Stimulated activated CD8-positive, alpha-beta memory T cell treated with anti-CD3 and anti-CD28 coated beads, Interleukin-7, amount 100 ng/mL, for 24 hours (primary cell): ENCODE data around the gene CFAP97D2.

Source experiments
- DNase-seq: peaks from one replicate; pipeline ENCODE4 v3.0.0-alpha.2; 2020; ENCODE audit warnings: low read depth

CFAP97D2 gene

DNA sequence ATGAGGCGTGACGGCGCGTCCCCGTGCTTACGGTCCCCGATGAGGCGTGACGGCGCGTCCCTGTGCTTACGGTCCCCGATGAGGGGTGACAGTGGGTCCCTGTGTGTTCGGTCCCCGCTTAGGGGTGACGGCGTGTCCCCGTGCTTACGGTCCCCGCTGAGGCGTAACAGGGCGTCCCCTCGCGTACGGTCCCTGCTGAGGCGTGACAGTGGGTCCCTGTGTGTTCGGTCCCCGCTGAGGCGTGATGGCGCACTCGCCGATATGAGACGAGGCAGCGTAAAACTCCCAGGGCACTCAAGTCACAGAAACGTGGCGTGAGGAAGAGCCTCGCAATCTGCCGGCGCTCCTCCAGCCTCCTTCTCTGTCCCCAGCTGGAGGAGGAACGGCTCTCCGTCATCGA is 20.9 kb downstream of the CFAP97D2 start:
- DNase-seq: no peak

DNA sequence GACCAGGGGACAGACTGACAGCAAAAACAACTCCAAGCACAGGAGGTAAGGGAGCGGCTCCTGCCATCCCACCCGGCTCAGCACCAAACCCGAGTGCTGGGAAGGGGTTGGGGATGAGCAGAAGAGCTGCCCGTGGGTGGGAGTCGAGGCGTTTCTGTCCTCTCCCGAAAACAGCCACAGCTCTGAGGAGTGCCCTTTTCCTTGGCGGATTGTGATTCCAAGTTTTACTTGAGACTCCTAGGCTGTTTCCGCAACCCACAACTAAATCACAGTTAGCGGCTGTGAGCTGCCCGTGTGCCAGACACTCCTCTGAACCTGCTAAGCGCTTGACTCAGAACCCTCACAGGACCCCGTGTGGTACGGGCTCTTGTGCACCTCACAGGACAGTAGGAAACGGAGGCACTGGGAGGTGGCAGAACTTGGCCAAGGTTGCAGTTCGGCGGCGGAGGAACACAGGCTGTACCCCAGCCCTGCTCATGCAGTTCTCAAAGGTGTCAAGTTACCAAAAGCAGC is 21.4 kb downstream of the CFAP97D2 start:
- DNase-seq: no peak

DNA sequence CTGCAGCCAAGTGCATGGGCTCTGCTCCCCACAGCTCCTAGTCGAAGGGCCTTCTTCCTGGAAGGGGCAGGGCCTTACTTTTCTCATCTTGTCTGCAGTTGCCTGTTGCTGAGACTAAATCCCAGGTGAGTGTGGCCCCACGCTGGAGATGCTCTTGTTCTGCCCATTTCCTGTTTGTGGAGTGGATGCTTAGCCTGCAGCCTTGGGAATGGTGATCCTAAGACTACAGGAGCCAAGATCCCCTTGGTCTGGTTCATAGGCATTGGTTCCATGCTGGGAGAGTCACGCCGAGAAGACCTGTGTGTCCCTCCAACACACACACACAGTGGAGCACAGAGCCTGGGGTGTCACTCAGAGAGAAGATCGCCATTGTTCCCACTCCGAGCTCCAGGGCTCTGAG is 23.5 kb downstream of the CFAP97D2 start:
- no peak for DNase-seq

DNA sequence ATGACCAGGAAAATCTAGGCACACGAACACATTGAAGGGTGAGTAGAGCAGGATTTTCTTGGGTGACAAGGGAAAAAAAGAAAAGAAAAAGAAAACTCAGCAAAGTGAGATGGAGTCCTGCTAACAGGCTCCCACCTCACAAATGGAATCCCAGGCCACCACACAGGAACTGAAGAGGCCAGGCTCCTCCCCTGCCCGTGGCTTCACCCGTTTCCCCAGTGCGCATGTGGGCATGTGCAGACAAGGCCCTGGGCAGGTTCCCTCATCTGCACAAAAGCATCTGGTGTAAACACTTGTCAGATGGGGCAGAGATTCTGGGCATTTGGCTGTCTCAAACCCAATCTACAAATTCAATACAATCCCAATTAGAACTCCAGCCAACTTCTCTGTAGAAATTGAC is 24.5 kb downstream of the CFAP97D2 start:
- no peak for DNase-seq

DNA sequence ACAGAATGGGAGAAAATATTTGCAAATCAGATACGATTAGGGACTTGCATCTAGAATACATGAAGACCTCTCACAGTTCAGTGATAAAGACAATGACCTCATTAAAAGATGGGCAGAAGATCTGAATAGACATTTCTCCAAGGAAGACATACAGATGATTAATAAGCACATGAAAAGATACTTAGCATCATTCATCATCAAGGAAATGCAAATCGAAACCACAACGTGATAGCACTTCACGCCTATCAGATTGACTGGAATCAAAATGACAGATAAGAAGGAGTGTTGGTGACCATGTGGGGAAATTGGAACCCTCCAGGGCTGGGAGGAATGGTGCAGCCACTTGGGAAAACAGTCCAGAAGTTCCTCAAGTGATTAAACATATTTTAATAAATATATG is 25.8 kb downstream of the CFAP97D2 start:
- DNase-seq: no peak

DNA sequence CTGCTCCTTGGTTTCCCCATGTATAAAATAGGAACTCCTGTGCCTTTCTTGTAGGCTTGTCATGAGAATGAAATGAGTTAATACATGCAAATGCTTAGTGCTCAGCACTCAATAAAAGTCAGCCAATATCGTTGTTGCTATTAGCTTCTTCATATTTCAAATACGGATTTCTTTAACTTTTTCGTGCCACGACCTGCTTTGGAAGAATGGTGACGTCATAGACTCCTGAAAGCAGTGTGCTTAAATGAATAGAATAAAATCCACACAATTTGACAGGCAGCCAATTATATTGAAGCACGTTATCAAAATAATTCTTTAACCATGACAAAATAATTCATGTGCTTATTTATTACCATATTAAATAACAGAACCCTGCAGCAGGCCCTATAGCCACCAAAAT is 29.1 kb downstream of the CFAP97D2 start:
- no peak for DNase-seq

DNA sequence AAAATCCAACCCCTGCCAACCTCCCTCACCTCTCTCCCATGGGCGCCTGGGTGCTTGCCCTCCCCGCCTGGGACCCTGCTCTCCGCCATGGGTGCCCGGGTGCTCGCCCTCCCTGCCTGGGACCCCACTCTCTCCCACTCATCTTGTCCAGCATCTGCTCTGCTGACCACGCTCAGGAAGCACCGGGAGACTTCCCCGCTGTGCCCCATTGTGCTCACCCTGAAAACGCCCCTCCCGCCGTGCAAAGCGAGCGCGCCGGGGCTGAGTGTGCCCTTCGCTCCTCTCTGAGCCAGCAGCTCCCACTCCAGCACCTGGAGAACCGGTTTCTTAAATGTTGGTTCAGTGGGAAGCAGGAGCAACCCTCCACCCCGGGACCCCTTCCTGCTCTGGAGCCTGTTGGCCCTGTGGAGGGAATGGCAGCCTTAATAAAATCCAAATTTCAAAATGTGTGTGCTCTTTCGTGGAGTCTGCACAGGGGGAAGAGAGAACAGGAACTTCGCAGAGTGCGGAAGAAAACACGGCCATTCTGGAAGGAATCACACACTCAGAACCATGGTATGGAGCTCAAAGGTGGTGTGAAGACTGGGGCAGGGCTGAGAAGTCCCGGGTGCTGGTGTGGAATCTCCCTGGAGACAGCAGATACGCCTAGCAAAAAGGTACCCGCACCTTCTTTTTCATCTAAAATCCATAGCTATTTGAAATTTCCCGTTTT is 32.5 kb downstream of the CFAP97D2 start:
- no peak for DNase-seq

DNA sequence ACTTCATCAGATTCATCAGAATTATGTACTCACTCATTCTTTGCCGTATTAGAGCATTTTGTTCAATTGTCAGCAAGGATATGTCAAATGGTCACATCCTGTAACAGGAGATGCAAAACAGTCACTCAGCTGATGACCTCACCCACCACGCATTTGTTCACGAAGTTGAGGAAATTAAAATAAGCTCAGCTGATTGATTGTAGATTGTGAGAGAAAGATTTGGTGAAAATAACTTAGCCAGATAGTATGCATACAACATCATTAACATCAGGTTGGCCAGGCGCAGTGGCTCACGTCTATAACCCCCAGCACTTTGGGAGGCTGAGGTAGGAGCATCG is 33.1 kb downstream of the CFAP97D2 start:
- no peak for DNase-seq

DNA sequence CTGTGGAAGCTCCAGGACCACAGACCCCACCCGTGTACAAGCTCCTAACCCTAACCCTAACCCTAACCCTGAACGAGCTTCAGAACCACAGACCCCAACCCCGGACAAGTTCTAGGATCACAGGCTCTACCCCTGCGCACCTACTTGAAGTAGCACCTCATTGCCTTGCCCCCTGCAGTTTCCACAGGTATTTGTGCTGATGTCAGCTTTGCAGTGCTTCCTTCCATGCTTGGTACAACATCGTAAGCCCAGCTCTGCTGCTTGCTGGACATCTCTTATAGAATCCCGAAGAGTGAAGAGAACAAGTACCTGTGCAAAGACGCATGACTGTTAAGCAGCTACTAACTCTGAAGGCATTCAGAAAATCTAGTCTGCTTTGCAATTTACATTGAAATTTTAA is 34.9 kb downstream of the CFAP97D2 start:
- DNase-seq: no peak

DNA sequence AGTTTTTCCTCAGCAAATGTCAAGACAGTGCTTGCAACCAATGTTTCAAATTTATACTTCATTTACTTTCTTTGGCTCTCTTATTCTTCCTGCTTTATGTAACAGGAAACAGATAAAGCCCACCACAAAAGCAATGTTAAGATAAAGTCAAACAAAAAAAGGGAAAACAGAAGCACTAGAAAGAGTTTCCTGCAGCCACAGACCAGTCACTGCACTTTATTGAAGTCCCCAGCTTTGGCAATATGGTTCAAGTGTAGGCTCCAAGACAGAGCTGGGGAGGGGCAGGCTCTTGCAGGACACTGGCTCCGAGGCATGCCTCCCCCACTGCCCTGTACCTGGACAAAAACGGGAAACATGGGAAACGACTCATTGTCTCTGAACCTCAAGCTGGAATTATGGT is 40.3 kb downstream of the CFAP97D2 start:
- DNase-seq: no peak

DNA sequence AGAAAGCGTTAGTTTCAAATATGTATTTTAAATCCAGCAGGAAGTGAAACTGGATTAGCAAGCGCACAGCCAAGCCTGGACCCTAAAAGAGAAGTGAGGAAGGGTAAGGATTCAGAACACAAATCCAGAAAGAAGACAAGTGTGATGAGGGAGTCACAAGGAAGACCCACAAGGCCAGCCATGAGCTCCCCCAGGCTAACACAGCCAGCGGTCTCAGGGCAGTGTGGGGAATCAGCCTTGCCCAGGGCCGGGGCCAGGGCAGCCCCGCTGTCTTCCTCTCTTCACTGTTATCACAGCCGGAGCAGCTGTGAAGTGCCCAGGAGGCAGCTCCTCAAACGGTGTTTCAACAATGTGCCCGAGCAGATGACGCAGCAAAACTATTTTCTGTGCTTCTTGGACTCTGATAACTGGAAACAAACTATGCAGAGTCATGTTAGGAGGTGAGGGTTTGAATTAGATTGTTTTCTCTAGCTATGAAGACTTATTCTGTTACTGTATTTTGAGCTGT is 43.5 kb downstream of the CFAP97D2 start:
- DNase-seq: no peak

DNA sequence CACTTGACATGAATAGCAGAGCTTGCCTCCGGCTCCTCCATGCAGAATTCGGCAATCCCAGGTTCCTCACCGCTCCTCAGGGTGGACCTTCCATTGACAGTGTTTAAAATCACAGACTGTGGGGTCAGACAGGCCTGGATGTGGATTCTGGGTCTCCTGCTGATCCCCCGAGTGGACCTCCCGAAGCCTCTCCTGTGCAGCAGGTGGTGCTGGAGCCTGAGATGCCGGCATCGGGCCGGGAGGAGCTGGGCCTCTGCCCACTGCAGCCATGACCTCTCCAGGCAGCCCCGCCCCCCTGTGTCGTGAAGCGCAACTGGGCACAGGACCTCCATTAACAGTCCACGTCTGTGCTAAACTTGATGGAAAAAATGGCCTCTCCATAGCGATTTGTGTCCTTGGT is 45.1 kb downstream of the CFAP97D2 start:
- DNase-seq: no peak

DNA sequence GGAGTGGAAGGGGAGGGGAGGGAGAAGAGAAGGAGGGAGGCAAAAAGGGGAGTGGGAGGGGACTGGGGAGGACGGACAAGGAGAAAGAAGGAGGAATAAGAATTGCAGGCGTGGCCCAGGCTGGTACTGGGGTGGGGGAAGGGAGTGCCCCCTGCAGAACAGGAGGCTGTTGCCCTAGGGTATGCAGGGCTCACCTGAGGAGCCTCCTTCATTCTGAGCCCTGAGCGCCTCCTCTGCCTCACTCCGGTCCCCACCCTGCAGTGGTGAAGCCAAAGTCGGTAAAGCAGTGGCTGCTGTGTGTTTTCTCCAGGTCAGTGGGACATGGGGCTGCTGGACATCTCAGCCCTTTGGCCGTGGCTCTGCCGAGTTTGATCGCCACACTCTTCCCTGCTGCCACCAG is 46.6 kb downstream of the CFAP97D2 start:
- DNase-seq: no peak

DNA sequence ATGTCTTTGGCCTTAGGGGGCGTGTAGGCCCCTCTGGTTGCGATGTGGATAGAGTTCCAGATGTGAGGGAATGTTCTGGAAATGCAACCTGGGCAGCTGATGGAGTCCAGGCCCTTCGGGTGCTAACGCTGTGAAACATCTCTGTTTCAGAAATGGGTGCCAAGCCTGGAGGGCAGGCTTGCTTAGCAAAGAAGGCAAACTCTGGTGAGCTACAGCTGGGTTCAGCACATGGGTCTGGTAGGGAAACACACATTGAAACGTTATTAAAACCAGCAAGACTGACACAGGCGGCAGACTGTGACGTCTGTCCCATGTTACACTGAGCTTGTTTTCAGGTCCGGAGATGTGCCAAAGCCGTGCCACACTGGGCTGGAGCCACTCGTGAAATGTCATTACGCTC is 47.0 kb downstream of the CFAP97D2 start:
- DNase-seq: no peak

DNA sequence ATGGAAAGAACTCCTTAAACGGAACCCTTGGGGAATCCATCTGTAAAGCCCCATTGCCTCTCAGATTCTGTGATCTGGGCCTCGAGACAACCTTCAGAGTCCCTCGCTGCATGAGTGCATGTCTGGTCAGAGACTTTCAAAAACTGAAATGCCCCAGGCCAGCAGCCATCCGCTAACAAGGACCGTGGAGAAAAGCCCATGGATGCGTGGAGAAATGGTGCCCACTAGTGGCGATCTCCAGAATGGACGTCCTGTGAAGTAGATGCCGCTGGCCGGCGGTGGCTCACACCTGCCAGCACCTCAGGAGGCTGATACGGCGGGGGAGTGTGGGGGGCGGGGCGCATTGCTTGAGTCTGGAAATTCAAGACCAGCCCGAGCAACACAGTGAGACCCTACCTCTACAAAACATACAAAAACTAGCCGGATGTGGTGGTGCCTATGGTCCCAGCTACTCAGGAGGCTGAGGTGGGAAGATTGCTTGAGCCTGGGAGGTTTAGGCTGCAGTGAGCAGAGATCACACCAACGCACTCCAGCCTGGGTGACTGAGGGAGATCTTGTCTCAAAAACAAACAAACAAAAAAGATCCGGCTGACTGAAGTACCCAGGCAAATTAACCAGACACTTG is 47.8 kb downstream of the CFAP97D2 start:
- peak; percentile 82 for DNase-seq

DNA sequence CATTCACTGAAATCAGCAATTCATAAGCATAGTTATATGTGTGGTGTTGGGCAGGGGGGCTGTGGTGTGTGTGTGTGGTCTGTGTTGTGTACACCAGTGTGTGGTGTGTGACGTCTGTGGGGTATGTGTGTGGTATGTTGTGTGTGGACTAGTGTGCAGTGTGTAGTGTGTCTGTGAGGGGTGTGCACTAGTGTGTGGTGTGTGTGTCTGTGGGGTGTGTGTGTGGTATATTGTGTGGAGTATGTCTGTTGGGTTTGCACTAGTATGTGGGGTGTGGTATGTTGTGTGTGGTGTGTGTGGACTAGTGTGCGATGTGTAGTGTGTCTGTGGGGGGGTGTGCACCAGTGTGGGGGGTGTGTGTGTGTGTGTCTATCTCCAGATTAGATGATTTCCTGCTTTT is 48.5 kb downstream of the CFAP97D2 start:
- DNase-seq: no peak

DNA sequence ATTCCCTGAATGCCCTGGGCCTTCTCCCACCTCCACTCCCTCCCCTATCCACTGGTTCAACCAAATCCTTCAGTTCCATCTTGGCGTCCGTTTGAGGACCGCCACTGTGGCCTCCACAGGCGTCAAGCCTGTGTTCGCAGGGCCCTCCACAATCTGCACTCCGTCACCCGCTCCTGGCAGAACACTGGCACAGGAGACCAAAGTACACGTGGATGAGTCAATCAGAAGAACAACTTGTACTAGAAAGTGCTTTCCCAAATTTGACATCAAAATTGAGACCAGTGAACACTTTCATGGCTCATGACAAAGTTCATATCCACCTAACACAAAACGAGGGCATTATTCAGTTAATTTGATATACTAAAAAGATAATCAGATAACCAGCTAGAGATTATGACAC is 49.1 kb downstream of the CFAP97D2 start:
- no peak for DNase-seq

DNA sequence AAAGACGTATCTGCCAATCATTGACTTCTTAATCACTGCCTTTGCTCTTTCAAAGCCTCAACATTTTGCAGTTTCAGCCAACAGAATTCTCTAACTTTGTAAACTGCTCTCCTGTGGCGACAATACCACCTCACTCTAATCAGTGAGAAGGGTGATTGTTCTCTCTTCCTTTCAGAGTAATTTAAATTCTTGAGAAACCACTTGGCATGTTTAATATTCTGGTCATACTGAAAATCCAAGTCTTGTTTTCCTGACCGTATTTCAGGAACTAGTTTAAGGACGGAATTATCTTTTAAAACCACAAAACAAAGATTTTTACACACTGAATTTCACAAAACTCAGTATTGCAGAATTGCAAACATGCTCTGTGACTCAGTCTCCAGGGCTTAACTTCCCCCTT is 50.4 kb downstream of the CFAP97D2 start:
- DNase-seq: no peak

DNA sequence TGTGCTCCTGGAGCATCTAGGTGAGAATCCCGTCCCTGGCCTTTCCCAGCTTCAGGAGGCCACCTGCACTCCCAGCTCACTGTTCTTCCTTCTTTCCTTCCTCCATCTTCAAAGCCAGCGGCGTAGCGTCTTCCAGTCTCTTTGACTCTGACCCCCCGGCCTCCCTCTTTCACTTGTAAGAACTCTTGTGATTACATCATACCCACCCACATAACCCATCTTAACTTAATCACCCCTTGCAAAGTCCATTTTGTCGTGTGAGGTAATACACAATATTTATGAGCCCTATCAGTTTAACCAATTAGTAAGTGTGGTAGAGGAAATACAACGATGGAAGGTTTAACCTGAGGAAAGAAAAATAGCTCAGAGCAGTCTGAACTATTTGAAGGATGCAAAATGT is 51.1 kb downstream of the CFAP97D2 start:
- no peak for DNase-seq

DNA sequence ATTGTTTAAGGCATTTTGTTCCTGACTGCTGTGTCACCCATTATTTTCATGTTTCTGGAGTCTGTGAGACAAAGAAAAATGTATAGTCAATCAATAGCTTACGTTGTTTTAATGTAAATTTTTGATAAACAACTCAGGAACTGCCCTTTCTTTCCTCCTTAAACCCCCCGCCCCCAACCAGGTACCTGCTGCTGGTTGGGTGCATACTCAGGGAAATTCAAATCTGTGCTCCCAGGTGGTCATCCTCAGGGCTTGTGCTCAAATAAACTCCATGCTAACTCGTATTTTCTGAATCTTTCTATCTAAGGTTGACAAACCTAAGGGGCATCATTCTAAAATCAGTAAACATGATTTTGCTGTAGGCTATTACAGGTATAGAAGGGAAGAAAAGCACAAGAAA is 51.5 kb downstream of the CFAP97D2 start:
- no peak for DNase-seq

DNA sequence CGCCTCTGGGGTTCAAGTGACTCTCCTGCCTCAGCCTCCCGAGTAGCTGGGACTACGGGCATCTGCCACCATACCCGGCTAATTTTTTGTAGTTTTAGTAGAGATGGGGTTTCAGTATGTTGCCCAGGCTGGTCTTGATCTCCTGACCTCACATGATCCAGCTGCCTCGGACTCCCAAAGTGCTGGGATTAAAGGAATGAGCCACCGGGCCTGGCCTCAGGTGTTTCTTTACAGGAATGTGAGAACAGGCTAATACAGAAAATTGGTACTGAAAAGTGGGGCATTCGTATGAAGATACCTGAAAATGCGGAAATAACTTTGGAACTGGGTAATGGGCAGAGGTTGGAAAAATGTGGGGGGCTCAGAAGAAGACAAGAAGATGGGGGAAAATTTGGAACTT is 52.8 kb downstream of the CFAP97D2 start:
- no peak for DNase-seq

DNA sequence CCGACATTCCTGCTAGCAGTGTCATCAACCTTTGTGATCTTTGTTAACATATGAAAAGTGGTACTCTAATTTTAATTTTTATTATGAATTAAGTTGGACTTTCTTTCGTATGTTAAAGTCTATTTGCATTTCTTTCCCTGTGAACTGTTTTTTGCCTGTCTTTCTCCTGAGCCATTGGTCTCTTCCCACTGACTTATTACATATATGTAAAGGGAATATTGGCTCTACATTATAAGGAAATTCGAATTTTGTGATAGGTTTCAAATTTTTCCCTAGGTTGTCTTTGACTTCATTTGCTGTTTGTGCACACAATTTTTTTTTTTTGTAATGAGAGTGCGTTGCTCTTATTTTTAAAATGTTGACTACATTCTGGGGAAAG is 55.2 kb downstream of the CFAP97D2 start:
- no peak for DNase-seq

DNA sequence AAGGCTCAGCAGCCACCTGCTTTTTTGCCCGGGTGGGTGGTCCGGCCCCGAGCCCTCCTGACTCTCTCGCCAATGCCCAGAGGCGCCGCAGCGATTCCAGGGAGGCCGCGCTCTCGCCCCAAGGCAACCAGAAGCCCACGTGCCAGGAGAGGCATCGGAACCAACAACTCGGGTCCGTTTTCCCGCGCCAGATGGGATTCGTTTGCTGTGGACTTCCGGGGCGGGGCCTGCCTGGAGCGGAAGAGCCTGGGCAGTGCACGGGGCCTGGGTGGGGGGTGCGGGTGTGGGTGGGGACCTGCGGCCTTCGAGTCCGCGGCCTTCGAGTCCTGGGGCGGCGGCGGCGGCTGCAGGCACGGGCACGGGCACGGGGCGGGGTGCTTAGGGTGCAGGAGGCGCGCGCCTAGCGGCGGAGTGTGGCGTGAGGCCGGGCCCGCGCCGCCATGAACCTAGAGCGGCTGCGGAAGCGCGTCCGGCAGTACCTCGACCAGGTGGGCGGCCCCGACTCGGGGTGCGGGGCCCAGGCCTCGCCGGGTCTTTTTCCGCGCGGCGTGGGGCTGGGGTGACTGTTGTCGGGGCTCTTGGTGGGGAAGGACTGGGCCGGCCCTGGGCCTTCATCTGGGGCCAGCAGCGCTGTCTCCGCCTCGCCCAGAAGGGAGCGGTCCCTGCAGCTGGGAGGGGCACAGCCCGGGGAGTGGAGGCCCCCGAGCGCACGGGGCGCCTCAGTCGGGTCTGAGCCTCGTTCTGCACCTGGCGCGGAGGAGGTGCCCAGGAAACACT is 55.8 kb downstream of the CFAP97D2 start, which contains the start of gene CDC16:
Gene CDC16, plus strand, starts transcription at position 253 of the 777 bp plus-strand sequence. Its CDS starts 188 bp downstream, at position 441.
- DNase-seq: peak; percentile 78
